Fibroblast of villous mesenchyme (primary cell): Measurements from ENCODE around the gene GATC. TPM values are rescaled to one million over a fixed set of nuclear protein-coding genes. Genes with fewer than 3 reads are reported as not detected.
A peak's percentile ranks its signal among the peaks of the same experiment; 100 is the strongest.
"Not testable (repeated sequence)": the region's sequence is repeated elsewhere in the genome, so short reads cannot be mapped to it uniquely, and the experiment has no call there.

Experiments
- DNase-seq: peaks from one replicate; pipeline ENCODE4 v3.0.0-alpha.2; 2010; ENCODE audit warnings: low read depth
- H3K4me3 ChIP-seq: 2 replicates; pipeline ENCODE4 v1.5.1; 2011; ENCODE audit warnings: low read depth, mild to moderate bottlenecking, low read length
- CTCF ChIP-seq: IDR thresholded peaks from 2 replicates; pipeline ENCODE4 v1.5.1; 2012; ENCODE audit warnings: low read depth, mild to moderate bottlenecking, low read length; ENCODE audit not compliant: insufficient read depth
- total RNA-seq: library from RNA; depleted of rRNA; stranded (reverse); fragments of >200 nt; gene quantifications from 2 replicates; pipeline ENCODE4 v1.2.3, GENCODE V29; 2012

Gene GATC
- total RNA-seq, 1 donor, result 20.7 TPM

GRCh38 chr12:120432772-120433525, 13.3 kb upstream of the GATC start:
- no peak for TF ChIP-seq CTCF
- no peak overlapping the region for H3K4me3 ChIP-seq
- no peak for DNase-seq

- DNase-seq, result peak; percentile 95
- TF ChIP-seq CTCF, result no peak
- peak within 1 kb of the TSS; percentile 89 for H3K4me3 ChIP-seq
Observed at GRCh38 chr12:120437735-120438494, 8.3 kb upstream of the GATC start, which contains the start of gene COX6A1. Gene COX6A1 (plus strand): TSS chr12:120438113. CDS start chr12:120438127, 14 bp downstream.

- DNase-seq, result no peak
- peak overlapping the region; percentile 89 for H3K4me3 ChIP-seq
- no peak for TF ChIP-seq CTCF
Observed at GRCh38 chr12:120438495-120439198, 7.6 kb upstream of the GATC start.

- peak; percentile 63 for DNase-seq
- no peak overlapping the region for H3K4me3 ChIP-seq
- peak; percentile 48 for TF ChIP-seq CTCF
Observed at GRCh38 chr12:120439646-120440247, 6.5 kb upstream of the GATC start.

GRCh38 chr12:120444676-120445075, 1.6 kb upstream of the GATC start:
- no peak overlapping the region for H3K4me3 ChIP-seq
- no peak for TF ChIP-seq CTCF
- no peak for DNase-seq

- peak overlapping the region; percentile 99 for H3K4me3 ChIP-seq
- not testable (repeated sequence) for DNase-seq
Observed at GRCh38 chr12:120446844-120447178, 567 bp downstream of the GATC start.
